Esophagus muscularis mucosa (tissue), 4 donors: ENCODE data around the gene ESRRG. TPM values are rescaled to one million over a fixed set of nuclear protein-coding genes. Genes with fewer than 3 reads are reported as not detected.

Experiments used
- DNase-seq: peaks from one replicate; pipeline ENCODE4 v3.0.0-alpha.2; 2017; ENCODE audit errors: extremely low spot score
- H3K27ac ChIP-seq, 4 donors: fragments of 200-600 bp; sonication (generic); replicated peaks in 1 of 4; 1 replicate in 3 of 4; 2 replicates in 1 of 4; pipeline ENCODE4 v1.5.1; 2016 to 2019; ENCODE audit warnings: mild to moderate bottlenecking in 1 of 4
- H3K27me3 ChIP-seq, 4 donors: fragments of 200-600 bp; sonication (generic); one replicate each; pipeline versions ENCODE4 v1.5.1 to v1.6.0; 2016 to 2019
- H3K36me3 ChIP-seq, 4 donors: fragments of 200-600 bp; sonication (generic); one replicate each; pipeline ENCODE4 v1.5.1; 2016 to 2019
- H3K4me1 ChIP-seq, 4 donors: fragments of 200-600 bp; sonication (generic); one replicate each; pipeline ENCODE4 v1.5.1; 2016 to 2019
- H3K4me3 ChIP-seq, 4 donors: fragments of 200-600 bp; sonication (generic); 1 replicate in 2 of 4; 2 replicates in 2 of 4; pipeline ENCODE4 v1.5.1; 2016 to 2019; ENCODE audit warnings: mild to moderate bottlenecking in 4 of 4, moderate library complexity in 1 of 4
- H3K9me3 ChIP-seq, 4 donors: fragments of 200-600 bp; sonication (generic); 1 replicate in 3 of 4; 2 replicates in 1 of 4; pipeline ENCODE4 v1.5.1; 2016 to 2019
- EP300 ChIP-seq: sonication (generic); formaldehyde crosslinking; IDR thresholded peaks from one replicate; pipeline ENCODE4 v1.6.1; 2017; ENCODE audit warnings: antibody characterized with exemption
- POLR2A ChIP-seq: fragments of 450-650 bp; IDR thresholded peaks from one replicate; pipeline ENCODE4 v1.6.1; 2017; ENCODE audit warnings: antibody characterized with exemption, moderate library complexity, mild to moderate bottlenecking, low read depth
- POLR2AphosphoS5 ChIP-seq, 2 donors: sonication (generic); formaldehyde crosslinking; IDR thresholded peaks; one replicate each; pipeline ENCODE4 v1.6.1; 2017; ENCODE audit warnings: antibody characterized with exemption in 2 of 2
- WGBS: methylation state at CpG from one replicate; pipeline ENCODE4 v1.1.5; 2018; 5-methylcytosine and 5-hydroxymethylcytosine counted together
- intact Hi-C: fragments of 100-400 bp; cut with DNase I; formaldehyde crosslinking; loops from one replicate; pipeline ENCODE4 v1.15.1; 2023
- total RNA-seq, 4 donors: library from RNA; depleted of rRNA; stranded (reverse); fragments of >200 nt; gene quantifications; one replicate each; pipeline versions ENCODE4 v1.1.0 to v1.2.1, GENCODE V29; 2016
- TF ChIP-seq, protein P1 (sequence below), 3 experiments: fragments of 200-600 bp in 2 of 3; fragments of 450-650 bp in 1 of 3; sonication (generic) in 2 of 3; IDR thresholded peaks; one replicate each; pipeline ENCODE4 v1.5.1; 2017 to 2019; ENCODE audit warnings: antibody characterized with exemption in 3 of 3, mild to moderate bottlenecking in 2 of 3, moderate library complexity in 1 of 3

The ESRRG gene
- total RNA-seq, 4 donors from 2014 or later: 3.4 to 7.8 (median 5.7) TPM

DNA sequence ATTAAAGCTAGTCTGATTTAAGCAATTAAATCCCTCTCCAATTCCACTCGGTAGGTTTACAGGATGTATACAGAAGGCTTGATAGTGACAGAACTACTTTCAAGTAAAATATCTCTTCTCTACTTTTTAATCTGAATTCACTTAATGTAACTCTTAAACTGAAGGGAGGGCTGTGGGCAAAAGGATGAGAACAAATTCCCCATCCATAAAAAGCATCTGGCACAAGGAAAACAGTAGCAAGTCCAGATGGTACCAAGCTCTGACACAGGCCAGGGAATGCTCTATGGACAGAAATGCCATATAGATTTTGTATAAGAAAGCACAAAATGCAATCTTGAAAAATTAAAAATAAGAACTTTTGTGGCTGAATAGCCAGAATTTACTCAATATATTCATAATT is 246.9 kb downstream of the ESRRG start:
- Histone ChIP-seq H3K27ac (no peak overlapping the region), H3K4me3 (no peak overlapping the region), H3K9me3 (no peaks in the 10 kb centered on the region), H3K4me1 (no peaks in the 10 kb centered on the region), H3K36me3 (no peaks in the 10 kb centered on the region), H3K27me3 (no peaks in the 10 kb centered on the region)
- WGBS: 93% methylated on average over 1 of the region's 1 CpG
- no peak for DNase-seq
- intact Hi-C loops: no loop called here
- TF ChIP-seq POLR2AphosphoS5 (IDR thresholded peaks at IDR 0.05) (no peak), EP300 (no peak), POLR2A (no peak)
- TF ChIP-seq, protein P1, sequence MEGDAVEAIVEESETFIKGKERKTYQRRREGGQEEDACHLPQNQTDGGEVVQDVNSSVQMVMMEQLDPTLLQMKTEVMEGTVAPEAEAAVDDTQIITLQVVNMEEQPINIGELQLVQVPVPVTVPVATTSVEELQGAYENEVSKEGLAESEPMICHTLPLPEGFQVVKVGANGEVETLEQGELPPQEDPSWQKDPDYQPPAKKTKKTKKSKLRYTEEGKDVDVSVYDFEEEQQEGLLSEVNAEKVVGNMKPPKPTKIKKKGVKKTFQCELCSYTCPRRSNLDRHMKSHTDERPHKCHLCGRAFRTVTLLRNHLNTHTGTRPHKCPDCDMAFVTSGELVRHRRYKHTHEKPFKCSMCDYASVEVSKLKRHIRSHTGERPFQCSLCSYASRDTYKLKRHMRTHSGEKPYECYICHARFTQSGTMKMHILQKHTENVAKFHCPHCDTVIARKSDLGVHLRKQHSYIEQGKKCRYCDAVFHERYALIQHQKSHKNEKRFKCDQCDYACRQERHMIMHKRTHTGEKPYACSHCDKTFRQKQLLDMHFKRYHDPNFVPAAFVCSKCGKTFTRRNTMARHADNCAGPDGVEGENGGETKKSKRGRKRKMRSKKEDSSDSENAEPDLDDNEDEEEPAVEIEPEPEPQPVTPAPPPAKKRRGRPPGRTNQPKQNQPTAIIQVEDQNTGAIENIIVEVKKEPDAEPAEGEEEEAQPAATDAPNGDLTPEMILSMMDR (IDR thresholded peaks at IDR 0.05): no peak

DNA sequence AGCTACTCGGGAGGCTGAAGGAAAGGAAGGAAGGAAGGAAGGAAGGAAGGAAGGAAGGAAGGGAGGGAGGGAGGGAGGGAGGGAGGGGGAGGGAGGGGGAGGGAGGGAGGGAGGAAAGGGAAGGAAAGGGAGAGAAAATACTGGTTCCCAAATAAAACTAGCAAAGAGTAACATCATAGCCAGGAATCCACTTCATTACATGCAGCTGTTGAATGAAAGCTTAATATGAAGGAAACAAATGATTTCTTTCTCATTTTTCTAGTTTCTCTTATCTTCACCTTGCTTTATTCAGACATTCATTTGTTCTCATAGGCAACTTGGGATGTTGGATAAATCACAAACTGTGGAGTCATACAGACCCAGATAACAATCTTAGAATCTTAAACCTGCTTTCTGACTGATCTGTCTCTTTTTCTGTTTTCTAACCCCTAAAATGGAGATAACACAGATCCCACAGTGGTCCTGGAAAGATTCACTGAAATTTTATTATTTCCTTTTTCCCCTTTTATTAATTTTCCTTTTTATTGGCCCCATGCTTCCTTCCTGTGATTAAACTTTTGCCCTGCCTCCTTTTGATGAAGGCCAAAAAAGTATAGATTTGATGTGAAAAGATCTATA is 247.5 kb downstream of the ESRRG start:
- 50% methylated on average over 1 of the region's 1 CpG for WGBS
- DNase-seq: no peak
- intact Hi-C loops: no loop called here
- Histone ChIP-seq H3K27me3 (no peaks in the 10 kb centered on the region), H3K4me3 (no peak overlapping the region), H3K36me3 (no peaks in the 10 kb centered on the region), H3K27ac (no peak overlapping the region), H3K4me1 (no peaks in the 10 kb centered on the region), H3K9me3 (no peaks in the 10 kb centered on the region)
- TF ChIP-seq, protein P1 (IDR thresholded peaks at IDR 0.05): no peak
- no peak for TF ChIP-seq POLR2A
- TF ChIP-seq POLR2AphosphoS5 (IDR thresholded peaks at IDR 0.05): no peak

DNA sequence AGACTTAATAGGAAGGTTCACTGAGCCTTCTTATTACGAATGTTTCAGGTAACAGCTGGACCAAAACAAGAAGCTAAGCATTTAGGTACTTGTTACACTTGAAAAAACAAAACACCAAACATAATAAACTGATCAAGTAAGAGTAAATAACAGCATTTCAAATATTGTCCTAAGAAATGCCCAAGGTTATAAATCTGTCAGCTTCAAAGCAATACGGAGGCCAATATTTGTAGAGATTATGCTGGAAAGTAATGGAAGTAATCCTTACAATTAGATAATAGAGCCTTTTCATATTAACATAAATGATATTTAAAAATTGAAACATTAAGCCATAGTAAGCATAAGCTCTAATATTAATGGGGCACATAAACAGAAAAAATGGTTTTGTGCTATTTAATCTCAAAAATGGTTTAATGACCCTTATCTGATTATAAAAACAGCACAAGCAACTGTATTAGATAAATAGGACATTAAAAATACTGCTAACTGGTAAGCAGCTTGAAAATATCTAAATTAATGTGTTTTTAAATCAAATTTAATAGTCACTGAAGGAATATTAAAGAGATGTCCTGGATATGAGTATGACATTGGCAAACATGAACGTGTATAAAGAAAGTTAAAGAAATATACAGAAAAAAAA is 256.9 kb downstream of the ESRRG start:
- 82% methylated on average over 3 of the region's 3 CpGs for WGBS
- Histone ChIP-seq H3K9me3 (no peaks in the 10 kb centered on the region), H3K27me3 (no peaks in the 10 kb centered on the region), H3K4me1 (peaks cover 0 to 16% (median 7%) of the 10 kb centered on the region in 4 donors), H3K4me3 (no peak overlapping the region), H3K27ac (no peak overlapping the region), H3K36me3 (no peaks in the 10 kb centered on the region)
- DNase-seq: no peak
- intact Hi-C loops: no loop called here
- no peak for TF ChIP-seq EP300
- no peak for TF ChIP-seq POLR2AphosphoS5 (IDR thresholded peaks at IDR 0.05)
- TF ChIP-seq POLR2A: no peak
- TF ChIP-seq, protein P1 (IDR thresholded peaks at IDR 0.05): no peak

DNA sequence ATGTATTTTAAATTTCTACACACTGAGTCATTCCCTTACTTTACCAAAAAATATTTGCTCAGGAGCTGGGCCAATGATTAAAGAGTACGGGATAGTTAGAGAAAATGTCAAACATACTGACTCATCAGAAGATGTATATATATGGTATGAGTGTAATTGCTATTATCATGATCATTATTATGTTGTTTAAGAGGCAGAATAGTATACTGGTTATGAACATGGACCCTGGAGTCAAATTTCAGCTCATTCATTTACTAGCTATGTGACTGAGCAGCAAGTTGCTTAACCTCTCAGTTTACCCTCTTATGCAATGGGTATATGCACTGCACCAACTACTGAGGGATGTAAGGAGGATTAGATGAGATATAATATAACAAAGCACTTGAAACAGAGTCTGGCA is 258.7 kb downstream of the ESRRG start:
- no peak for DNase-seq
- Histone ChIP-seq H3K4me1 (peaks cover 0 to 16% (median 7%) of the 10 kb centered on the region in 4 donors), H3K27me3 (no peaks in the 10 kb centered on the region), H3K4me3 (no peak overlapping the region), H3K36me3 (no peaks in the 10 kb centered on the region), H3K27ac (no peak overlapping the region), H3K9me3 (no peaks in the 10 kb centered on the region)
- TF ChIP-seq, protein P1 (IDR thresholded peaks at IDR 0.05): no peak
- no peak for TF ChIP-seq EP300
- no peak for TF ChIP-seq POLR2A
- no peak for TF ChIP-seq POLR2AphosphoS5 (IDR thresholded peaks at IDR 0.05)
- intact Hi-C loops: no loop called here
- WGBS: 30% methylated on average over 1 of the region's 1 CpG
